Suprapubic skin (tissue), 4 donors: ENCODE results near the gene PCDHGC5. TPM values are rescaled to one million over a fixed set of nuclear protein-coding genes. Genes with fewer than 3 reads are reported as not detected.

Source experiments
- DNase-seq, 2 donors: peaks; one replicate each; pipeline ENCODE4 v3.0.0-alpha.2; 2019; ENCODE audit warnings: low spot score in 2 of 2
- H3K27ac ChIP-seq: fragments of 200-600 bp; sonication (generic); one replicate; pipeline ENCODE4 v1.5.1; 2019
- H3K27me3 ChIP-seq: fragments of 200-600 bp; sonication (generic); one replicate; pipeline ENCODE4 v1.5.1; 2019
- H3K36me3 ChIP-seq: fragments of 200-600 bp; sonication (generic); one replicate; pipeline ENCODE4 v1.5.1; 2019
- H3K4me1 ChIP-seq: fragments of 200-600 bp; sonication (generic); one replicate; pipeline ENCODE4 v1.5.1; 2019
- H3K4me3 ChIP-seq: fragments of 200-600 bp; sonication (generic); one replicate; pipeline ENCODE4 v1.5.1; 2019; ENCODE audit warnings: mild to moderate bottlenecking
- H3K9me3 ChIP-seq: fragments of 200-600 bp; sonication (generic); one replicate; pipeline ENCODE4 v1.5.1; 2019
- EP300 ChIP-seq: sonication (generic); formaldehyde crosslinking; IDR thresholded peaks from one replicate; pipeline ENCODE4 v1.6.1; 2017; ENCODE audit warnings: antibody characterized with exemption
- POLR2A ChIP-seq, 2 donors: fragments of 450-650 bp; IDR thresholded peaks; one replicate each; pipeline ENCODE4 v1.6.1; 2017; ENCODE audit warnings: antibody characterized with exemption in 2 of 2, mild to moderate bottlenecking in 2 of 2, moderate library complexity in 2 of 2
- POLR2AphosphoS5 ChIP-seq, 3 donors: sonication (generic); formaldehyde crosslinking; IDR thresholded peaks; one replicate each; pipeline ENCODE4 v1.6.1; 2017; ENCODE audit warnings: antibody characterized with exemption in 3 of 3
- WGBS: methylation state at CpG from one replicate; pipeline ENCODE4 v1.1.5; 2018; 5-methylcytosine and 5-hydroxymethylcytosine counted together
- total RNA-seq, 4 donors: library from RNA; depleted of rRNA; stranded (reverse); fragments of >200 nt; gene quantifications; one replicate each; pipeline ENCODE4 v1.1.0, GENCODE V29; 2016
- TF ChIP-seq, protein P1 (sequence below), 2 donors: fragments of 200-600 bp in 1 of 2; fragments of 450-650 bp in 1 of 2; sonication (generic) in 1 of 2; IDR thresholded peaks; one replicate each; pipeline ENCODE4 v1.5.1; 2016 to 2019; ENCODE audit warnings: antibody characterized with exemption in 2 of 2, mild to moderate bottlenecking in 1 of 2, moderate library complexity in 1 of 2

Gene PCDHGC5
- total RNA-seq, 4 donors from 2014 or later, result 1.6 to 10.5 (median 3.2) TPM

DNA sequence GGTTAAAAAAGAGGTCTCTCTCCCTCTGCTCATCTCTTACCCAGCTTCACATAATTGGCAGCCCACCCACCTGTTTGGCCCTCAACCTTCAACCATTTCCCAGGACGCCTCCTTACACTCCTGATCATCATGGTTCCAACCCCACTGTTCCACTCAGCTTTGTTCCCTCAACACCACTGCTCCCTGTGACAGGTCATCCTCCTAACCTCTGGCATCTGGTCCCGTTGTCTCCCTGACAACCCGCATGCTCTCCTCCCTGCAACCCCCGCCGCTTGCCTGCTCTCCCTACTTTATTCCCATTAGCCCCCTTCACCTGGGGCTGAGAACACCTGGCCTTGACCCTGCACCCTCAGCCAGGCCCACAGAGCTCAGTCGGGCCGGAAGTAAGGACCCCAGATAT, 12.9 kb downstream of the PCDHGC5 start:
- Histone ChIP-seq H3K27me3 (no peaks in the 10 kb centered on the region), H3K9me3 (no peaks in the 10 kb centered on the region), H3K27ac (no peak overlapping the region), H3K4me1 (peaks cover 2% of the 10 kb centered on the region), H3K4me3 (no peak overlapping the region), H3K36me3 (peaks cover 23% of the 10 kb centered on the region)
- no peak for DNase-seq
- 88% methylated on average over 7 of the region's 7 CpGs for WGBS
- TF ChIP-seq EP300, result no peak
- TF ChIP-seq, protein P1, sequence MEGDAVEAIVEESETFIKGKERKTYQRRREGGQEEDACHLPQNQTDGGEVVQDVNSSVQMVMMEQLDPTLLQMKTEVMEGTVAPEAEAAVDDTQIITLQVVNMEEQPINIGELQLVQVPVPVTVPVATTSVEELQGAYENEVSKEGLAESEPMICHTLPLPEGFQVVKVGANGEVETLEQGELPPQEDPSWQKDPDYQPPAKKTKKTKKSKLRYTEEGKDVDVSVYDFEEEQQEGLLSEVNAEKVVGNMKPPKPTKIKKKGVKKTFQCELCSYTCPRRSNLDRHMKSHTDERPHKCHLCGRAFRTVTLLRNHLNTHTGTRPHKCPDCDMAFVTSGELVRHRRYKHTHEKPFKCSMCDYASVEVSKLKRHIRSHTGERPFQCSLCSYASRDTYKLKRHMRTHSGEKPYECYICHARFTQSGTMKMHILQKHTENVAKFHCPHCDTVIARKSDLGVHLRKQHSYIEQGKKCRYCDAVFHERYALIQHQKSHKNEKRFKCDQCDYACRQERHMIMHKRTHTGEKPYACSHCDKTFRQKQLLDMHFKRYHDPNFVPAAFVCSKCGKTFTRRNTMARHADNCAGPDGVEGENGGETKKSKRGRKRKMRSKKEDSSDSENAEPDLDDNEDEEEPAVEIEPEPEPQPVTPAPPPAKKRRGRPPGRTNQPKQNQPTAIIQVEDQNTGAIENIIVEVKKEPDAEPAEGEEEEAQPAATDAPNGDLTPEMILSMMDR (IDR thresholded peaks at IDR 0.05), result no peak
- no peak for TF ChIP-seq POLR2AphosphoS5 (IDR thresholded peaks at IDR 0.05)
- no peak for TF ChIP-seq POLR2A (IDR thresholded peaks at IDR 0.05)

DNA sequence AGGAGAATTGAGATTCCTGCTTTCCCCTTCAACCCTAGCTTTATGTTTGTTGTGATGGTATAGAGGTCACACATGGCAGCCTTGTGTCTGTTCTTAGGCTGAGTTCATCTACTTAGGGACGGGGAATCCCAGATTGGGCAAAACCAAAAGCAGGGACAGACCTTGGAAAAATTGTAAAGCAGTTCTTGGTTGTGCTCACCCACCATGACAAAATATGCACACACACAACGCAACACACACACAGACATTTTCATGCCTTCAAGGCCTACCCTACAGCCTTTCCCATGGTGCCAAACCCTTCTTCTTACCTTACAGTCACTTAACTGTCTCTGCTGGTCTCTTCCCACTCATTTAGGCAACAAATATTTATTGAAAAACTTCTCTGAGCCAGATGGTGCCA, 14.8 kb downstream of the PCDHGC5 start:
- TF ChIP-seq EP300, result no peak
- TF ChIP-seq POLR2A (IDR thresholded peaks at IDR 0.05), result no peak
- TF ChIP-seq POLR2AphosphoS5 (IDR thresholded peaks at IDR 0.05), result no peak
- TF ChIP-seq, protein P1 (IDR thresholded peaks at IDR 0.05), result no peak
- WGBS, result 84% methylated on average over 2 of the region's 2 CpGs
- no peak overlapping the region for H3K4me3 ChIP-seq
- no peaks in the 10 kb centered on the region for H3K9me3 ChIP-seq
- no peak overlapping the region for H3K27ac ChIP-seq
- no peak for DNase-seq
- peaks cover 20% of the 10 kb centered on the region for H3K4me1 ChIP-seq
- no peaks in the 10 kb centered on the region for H3K27me3 ChIP-seq
- H3K36me3 ChIP-seq, result peaks cover 30% of the 10 kb centered on the region

DNA sequence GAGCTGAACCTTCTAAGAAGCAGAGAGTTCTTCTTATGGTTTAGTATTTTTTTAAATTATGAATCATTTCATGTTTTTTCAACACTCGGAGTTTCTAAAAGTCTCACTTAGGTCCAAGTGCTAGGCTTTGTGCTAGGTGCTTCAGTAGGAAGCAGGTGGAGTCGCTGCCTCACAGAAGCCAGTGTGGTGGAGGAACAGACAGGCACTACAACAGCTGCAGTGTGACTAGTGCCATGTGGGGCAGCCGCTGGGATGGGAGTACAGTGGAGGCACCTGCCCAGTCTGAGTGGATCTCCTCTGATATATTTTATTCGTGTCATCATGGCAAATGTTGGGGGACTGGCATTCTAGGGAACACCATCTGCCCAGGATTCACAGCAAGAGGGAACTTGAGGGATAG, 15.3 kb downstream of the PCDHGC5 start:
- Histone ChIP-seq H3K4me3 (no peak overlapping the region), H3K4me1 (peaks cover 24% of the 10 kb centered on the region), H3K27ac (no peak overlapping the region), H3K9me3 (no peaks in the 10 kb centered on the region), H3K36me3 (peaks cover 30% of the 10 kb centered on the region), H3K27me3 (no peaks in the 10 kb centered on the region)
- DNase-seq, result no peak
- TF ChIP-seq, protein P1 (IDR thresholded peaks at IDR 0.05), result no peak
- WGBS, result 95% methylated on average over 4 of the region's 4 CpGs

DNA sequence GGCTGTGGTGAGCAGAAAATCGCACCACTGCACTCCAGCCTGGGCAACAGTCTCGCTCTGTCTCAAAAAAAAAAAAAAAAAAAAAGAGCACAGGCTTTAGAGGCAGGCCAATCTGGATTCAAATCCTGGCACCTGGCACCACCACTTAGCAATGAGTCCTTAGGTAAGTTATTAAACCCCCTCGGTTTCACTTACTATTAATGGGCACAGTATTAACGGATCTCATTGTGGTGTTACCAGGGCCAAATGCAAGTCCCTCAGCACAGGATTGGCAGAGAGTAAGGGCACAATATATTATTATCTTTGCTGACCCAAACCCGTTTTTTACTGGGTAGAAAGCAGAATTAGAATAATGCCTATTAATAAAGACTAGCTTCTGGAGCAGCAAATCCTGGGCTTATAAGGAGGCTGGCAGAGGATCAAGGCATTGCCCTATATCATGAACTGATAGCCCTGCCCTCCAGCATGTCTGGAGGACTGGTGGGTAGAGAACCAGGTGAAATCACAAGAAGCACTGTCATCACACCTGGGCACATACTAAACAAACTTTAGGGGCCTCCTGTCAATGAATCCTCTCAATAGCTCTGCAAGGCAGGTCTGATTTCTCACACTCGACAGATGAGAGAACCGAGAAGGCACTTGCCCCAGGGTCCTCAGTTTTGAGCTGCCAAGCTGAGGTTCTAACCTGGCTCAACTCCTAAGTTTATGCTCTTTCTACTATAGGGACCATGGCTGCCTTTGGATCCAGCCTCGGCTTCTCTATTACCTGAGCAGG, 17.7 kb downstream of the PCDHGC5 start:
- H3K4me3 ChIP-seq, result no peak overlapping the region
- peak overlapping the region; percentile 83 for H3K27ac ChIP-seq
- no peaks in the 10 kb centered on the region for H3K27me3 ChIP-seq
- no peak for DNase-seq
- TF ChIP-seq POLR2A (IDR thresholded peaks at IDR 0.05) (no peak), POLR2AphosphoS5 (IDR thresholded peaks at IDR 0.05) (no peak), EP300 (no peak)
- TF ChIP-seq, protein P1 (IDR thresholded peaks at IDR 0.05), result no peak
- H3K36me3 ChIP-seq, result peaks cover 48% of the 10 kb centered on the region
- H3K4me1 ChIP-seq, result peaks cover 32% of the 10 kb centered on the region
- no peaks in the 10 kb centered on the region for H3K9me3 ChIP-seq
- WGBS, result 77% methylated on average over 8 of the region's 8 CpGs

DNA sequence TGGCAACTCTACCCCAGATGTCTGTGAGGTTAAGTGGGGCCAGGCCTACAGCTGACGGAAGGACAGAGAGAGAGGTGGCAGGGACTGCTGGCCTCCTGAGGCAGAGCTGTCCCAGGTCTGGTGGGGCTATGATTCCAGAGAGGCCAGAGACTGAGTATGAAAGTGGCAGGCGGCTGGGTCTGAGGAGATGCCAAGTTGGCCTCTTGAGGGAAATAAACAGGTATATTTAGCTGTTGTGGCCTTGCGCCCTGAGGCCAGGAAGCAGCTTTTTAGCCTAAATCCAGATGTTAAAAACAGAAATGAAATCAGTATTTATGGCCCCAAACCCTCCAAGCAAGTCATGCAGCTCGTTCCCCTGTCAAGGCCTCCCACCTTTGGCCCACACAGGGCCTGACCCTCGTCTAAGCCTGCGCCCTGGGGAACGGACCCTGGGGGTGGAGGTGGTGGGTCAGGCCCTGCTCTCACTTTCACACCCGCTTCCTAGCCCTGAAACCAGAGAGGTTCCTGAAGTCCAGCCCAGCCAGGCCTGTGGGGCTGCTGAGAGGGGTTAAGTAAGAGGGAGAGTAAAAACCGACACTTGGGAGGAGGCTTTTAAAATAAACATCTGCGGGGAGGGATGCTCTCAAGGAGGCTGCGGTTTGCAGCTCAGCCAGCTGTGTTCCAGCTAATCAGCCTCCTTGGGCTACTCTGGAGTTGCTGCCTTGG, 18.7 kb downstream of the PCDHGC5 start:
- peaks cover 47% of the 10 kb centered on the region for H3K36me3 ChIP-seq

More for the DNA sequence above, 18.7 kb downstream of the PCDHGC5 start:
- no peak for TF ChIP-seq EP300
- Histone ChIP-seq H3K4me3 (peak overlapping the region; percentile 32), H3K27ac (peak overlapping the region; percentile 83), H3K27me3 (no peaks in the 10 kb centered on the region), H3K4me1 (peaks cover 39% of the 10 kb centered on the region), H3K9me3 (no peaks in the 10 kb centered on the region)
- no peak for DNase-seq
- WGBS, result 58% methylated on average over 11 of the region's 11 CpGs
